Measurements from ENCODE around the gene SIRT5.

Gene SIRT5

DNA sequence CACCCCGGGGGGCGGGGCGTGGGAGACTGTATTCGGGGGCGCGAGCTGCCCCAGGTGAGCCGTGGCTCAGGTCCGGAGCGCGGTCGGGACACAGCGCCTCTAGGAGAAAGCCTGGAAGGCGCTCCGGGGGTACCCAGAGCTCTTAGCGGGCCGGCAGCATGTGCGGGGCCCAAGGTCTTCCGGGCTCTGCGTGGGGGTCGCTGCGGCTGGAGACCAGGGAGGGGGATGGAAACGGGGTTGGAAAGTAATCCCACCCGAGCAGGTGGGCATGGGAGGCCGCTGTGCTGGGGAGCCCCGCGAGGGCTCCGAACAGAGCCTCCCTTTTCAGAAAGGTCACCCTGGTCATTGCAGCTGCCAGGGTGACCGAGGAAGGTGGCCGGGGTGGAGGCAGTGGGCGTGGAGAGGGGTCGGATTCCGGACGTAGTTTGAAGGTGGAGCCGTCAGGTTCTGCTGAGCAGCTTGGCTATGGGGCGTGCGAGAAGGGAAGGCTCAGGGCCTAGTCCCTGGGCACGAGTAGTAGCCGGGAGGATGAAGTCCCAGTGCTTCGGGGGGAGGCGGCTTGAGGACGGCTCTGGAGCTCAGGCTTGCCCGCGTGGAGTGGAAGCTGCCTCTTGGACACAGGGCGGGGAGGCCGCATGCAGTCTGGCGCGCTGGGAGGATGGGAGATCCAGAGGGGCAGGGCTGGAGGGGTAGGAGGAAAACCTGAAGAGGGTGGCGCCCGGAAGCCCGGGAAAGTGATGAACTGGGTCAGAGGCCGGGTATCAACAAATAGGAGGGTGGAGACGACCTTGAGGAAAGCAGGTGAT, at the start of gene SIRT5:
Gene SIRT5 (plus strand): TSS at position 31 of the 806 bp plus-strand sequence. CDS start 9,510 bp downstream, outside the sequence.
- DNase-seq (ENCODE audit: low spot score) = peak; percentile 73

DNA sequence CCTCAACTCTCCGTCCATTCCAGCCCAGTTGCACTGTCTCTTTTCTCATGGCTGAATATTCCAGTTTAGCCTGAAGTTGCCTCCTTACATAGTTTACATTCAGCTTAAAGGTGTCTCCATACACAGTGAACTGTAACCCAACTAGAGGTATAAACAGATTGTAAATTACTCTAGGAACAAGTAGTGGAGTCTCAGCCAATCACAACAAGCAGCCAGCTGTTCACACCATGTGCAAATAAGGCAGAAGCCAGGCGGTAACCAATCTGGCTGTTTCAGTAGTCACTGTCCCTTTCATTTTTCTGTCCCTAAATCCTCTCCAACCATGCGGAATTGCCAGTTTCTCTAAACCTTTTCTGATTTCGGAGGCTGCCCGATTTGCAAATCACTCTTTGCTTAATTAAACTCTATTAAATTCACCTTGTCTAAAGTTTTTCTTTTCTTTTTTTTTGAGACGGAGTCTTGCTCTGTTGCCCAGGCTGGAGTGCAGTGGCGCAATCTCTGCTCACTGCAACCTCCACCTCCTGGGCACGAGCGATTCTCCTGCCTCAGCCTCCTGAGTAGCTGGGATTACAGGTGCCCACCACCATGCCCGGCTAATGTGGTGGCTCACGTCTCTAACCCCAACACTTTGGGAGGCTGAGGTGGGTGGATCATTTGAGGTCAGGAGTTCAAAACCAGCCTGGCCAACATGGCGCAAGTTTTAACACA, 49.4 kb upstream of the SIRT5 start:
- DNase-seq (ENCODE audit: low spot score) = no peak

DNA sequence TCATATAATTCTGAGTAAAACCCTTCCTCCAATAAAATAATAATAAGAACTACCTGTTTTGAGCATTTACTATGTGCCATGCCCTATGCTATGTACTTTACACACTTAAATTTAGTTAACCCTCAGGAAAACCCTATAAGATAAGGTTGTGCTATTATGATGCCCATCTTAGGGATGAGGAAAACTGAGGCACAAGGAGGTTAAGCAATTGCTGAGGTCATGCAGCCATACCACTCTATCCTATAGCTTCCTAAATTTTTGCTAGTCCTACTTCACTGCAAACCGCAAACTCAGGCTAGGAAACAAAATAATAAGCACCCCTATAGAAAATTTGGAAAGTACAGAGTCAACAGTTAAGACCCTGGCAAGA, 48.1 kb upstream of the SIRT5 start:
- DNase-seq (ENCODE audit: low spot score) = no peak

DNA sequence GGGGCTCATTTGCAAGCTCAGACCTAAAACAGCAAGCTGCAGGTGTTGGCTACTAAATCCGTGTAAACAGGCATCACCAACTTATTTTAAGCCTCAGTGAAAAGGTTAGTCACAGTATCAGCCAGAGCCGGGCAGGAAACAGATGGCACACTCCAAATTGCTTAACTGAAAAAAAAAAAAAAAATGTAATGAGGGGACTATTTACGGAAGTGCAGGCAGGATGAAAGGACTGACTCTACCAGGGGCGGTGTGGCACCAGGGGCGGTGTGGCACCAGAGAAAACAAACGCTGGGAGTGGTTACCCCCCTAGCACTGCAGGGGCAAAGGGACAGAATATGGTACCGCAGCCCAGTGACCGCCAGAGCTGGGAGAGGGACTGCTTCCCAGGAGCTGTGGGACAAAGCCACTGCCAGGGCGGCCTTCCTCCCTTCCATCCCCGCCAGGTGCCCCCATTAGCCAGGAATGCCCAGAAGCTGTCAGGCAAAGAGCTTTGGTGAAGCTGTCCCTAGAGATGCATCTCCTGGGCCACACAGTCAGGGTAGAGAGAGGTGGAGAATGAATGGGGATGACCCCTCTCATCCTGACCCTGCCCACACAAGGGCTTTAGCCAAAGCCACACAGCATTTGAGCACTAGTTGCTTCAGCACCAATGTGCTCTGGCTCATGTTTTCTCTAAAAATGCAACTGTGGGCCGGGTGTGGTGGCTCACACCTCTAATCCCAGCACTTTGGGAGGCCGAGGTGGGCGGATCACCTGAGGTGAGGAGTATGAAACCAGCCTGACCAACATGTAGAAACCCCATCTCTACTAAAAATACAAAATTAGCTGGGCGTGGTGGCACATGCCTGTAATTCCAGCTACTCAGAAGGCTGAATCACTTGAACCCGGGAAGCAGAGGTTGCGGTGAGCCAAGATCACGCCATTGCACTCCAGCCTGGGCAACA, 47.4 kb upstream of the SIRT5 start:
- no peak for DNase-seq (ENCODE audit: low spot score)

DNA sequence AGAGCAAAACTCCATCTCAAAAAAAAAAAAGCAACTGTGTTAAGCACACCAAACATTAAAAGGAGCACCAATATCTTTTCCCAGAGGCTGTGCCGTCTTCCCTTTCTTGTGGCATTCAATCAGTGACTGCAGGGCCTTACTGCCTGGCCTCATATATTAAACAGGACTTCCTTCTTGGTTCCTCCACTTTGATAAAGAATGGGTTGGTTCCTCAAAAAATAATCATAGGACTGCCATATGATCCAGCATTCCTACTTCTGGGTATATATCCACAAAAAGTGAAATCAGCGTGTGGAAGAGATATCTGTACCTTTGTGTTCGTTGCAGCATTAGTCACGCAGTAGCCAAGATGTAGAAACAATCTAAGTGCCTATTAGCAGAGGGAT, 46.7 kb upstream of the SIRT5 start:
- no peak for DNase-seq (ENCODE audit: low spot score)

DNA sequence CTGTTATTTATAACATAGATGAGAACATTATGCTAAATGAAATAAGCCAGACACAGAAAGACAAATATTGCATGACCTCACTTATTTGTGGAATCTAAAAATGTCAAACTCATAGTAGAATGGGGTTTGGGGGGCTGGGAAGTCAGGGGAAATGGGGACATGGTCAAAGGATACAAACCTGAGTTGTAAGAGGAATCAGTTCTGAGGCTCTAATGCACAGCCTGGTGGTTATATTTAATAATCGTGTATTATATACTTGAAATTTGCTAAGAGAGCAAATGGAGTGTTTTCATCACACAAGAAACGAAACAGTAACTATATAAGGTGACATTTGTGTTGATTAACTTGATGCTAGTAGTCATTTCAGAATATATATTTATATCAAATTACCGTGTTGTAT, 46.2 kb upstream of the SIRT5 start:
- no peak for DNase-seq (ENCODE audit: low spot score)

DNA sequence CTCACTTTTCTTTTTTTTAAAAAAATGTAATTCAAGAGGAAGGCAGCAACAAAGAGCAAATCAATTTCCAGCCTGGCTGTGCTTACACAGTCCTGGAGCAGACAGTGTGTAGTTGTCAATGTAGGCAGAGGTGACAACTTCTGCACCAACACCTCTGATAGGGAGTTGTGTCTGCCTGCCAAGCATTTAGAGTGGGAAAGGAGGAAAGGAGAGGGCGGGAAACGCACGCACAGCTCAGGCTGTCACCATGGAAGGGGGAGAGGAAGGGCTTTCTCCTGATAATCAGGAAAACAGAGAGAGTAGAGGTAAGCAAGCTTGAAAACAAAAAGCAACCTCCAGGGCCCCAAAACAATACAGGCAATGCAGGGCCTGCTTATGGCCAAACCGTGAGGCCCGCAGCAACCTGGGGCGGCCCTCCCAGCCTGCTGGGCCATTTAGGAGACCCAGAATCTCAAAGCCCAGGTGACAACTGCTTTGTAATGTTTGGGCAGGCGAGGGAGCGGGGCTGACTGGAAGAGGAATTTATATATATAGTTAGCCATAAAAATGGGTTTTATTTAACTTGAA, 45.5 kb upstream of the SIRT5 start:
- DNase-seq (ENCODE audit: low spot score) = no peak

DNA sequence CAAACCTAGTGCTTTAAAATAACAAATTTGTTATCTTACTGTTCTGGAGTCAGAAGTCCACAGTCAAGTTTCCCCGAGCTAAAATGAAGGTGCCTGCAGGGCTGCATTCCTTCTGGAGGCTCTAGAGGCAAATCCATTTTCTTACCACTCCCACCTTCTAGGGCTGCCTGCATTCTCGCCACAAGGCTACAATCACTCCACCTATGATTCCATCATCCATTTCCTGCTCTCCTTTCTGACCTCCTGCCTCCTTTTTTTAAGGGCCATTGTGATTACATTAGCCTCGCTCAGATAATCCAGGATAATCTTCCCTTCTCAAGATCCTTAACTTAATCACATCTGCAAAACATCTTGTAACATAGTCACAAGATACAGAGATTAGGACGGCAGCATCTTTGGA, 42.4 kb upstream of the SIRT5 start:
- DNase-seq (ENCODE audit: low spot score) = no peak

DNA sequence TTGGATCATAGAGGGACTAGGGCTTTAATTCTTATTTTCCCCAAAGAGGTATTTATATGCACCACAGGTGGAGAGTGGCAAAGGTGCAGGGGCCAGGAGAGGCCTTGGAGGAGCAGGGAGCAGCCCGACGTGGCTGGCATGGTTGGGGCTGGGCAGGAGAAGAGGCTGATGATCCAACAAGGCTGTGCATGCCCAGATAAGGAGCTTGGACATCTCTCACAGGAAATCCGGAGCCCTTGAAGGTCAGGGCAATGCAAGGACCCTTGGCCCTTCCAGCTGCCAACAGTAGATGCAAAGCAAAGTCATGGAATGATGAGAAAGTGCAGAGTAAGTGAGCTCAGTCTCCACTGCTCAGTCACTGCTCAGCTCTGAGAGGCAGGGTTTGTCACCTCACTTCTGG, 39.9 kb upstream of the SIRT5 start:
- DNase-seq (ENCODE audit: low spot score) = no peak

DNA sequence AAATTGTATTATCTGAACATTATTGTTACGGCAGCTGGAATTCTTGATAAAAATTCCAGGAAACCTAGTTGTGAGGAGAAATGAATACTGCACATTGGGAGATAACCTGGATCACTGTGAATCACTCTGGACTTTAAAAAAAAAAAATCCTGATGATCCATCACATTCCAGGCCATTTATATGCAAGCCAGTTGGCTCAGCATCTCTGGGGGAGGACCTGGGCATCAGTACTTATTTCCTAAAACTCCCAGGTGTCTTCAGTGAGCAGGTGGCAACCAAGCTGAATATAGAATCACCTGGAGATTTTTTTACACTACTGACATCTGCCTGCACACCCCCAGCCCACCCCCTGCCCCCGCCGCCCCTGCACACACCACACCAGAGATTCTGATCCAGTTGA, 39.1 kb upstream of the SIRT5 start:
- no peak for DNase-seq (ENCODE audit: low spot score)

DNA sequence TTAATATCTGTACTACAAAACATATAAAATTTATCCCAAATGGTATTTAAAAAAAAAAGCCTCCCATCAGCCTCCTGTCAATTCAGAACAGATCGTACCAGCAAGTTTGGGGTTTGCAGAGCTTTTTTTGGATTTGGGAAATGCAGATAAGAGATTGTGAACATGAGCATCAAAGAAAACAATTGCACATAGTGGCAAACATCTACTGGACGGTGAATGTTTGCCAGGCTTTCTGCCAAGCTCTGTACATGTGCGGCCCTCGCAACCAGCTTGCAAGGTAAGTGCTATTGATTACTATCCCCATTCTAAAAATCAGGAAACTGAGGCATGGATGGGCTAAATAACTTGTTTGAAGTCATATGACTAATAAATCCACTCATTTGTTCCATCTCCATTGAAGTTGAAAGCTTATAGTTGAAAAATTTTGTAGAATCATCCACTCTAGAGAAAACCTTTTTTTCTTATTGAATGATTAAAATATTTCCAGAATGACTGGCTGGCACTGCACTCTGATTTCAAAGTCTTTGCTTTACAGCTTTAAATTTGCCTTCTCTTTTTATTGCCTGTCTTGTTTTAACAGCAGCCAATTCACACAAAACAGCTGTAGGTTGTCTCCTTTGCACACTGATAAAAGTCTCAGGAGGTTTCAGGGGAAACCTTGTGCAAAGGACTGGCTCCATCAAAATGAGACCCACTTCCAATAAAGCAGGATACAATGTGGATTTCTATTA, 37.4 kb upstream of the SIRT5 start:
- DNase-seq (ENCODE audit: low spot score) = no peak

DNA sequence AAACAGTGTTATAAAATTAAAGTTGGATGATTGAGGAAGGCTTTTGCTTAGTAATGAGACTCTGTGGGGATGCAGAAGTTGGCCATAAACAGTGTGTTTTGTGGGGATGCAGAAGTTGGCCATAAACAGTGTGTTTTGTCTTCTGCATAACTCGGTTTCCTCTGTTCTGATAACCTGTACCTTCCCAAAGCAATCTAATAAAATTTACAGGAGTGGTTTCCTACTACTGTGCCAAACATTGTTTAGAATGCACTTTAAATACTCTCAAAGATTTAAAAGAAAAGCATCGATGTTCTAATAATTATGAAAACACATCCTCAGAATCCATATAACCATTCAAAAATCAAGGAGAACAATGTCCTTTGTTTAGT, 36.9 kb upstream of the SIRT5 start:
- DNase-seq (ENCODE audit: low spot score) = no peak

DNA sequence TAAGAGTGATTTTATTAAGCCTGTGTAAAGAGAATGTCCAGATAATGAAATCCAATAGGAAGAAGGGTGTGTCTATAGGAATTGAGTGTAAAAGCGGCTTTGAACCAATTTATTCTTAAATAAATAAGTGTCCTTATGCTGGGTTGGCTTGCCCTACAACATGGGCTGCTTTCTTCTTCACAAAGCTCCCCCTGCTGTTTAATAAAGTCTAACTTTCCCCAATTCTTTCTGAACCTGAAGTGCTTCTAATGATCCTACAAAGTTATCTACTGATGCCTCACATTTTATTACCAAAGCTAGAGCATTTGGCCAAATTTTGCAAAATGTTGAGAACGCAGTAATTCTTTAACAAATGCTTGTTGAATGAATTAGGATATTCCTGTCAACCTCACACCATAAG, 36.3 kb upstream of the SIRT5 start:
- peak; percentile 67 for DNase-seq (ENCODE audit: low spot score)

DNA sequence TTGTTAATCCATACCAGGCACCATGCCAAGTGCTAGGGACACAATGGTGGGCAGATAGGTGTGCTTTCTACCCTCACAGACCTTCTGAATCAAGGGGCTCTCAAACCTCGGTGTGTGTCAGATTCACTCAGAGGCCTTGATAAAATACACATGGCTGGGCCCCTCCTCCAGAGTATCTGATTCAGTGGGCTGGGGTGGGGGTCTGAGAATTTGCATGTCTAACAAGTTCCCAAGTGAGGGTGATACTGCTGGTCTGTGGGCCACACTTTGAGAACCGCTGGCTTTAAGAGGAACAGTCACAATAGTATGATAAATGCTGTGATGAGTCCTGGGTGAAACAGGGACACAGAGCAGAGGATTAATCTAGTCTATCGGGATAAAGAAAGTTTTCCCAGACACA, 35.8 kb upstream of the SIRT5 start:
- no peak for DNase-seq (ENCODE audit: low spot score)

DNA sequence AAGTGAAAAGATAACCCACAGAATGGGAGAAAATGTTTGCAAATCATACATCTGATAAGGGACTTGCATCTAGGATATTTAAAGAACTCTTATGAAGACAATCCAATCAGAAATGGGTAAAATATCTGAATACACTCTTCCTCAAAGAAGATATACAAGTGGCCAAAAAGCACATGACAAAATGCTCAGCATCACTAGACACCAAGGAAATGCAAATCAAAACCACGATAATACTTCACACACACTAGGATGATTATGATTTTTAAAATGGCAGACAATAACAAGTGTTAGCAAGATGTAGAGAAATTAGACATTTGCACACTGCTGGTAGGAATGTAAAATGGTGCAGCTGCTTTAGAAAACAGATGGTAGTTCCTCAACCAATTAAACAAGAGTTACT, 34.8 kb upstream of the SIRT5 start:
- no peak for DNase-seq (ENCODE audit: low spot score)

DNA sequence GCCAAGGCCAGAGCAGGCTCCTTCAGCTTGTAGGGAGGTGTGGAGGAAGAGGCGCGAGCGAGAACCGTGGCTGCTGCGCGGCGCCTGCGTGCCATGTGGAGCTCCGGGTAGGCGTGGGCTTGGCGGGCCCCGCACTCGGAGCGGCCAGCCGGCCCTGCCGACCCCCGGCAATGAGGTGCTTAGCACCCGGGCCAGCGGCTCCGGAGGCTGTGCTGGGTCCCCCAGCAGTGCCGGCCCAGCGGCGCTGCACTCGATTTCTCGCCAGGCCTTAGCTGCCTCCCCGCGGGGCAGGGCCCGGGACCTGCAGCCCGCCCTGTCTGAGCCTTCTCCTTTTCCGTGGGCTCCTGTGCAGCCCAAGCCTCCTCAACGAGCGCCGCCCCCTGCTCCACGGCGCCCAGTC, 32.9 kb upstream of the SIRT5 start:
- DNase-seq (ENCODE audit: low spot score) = no peak

DNA sequence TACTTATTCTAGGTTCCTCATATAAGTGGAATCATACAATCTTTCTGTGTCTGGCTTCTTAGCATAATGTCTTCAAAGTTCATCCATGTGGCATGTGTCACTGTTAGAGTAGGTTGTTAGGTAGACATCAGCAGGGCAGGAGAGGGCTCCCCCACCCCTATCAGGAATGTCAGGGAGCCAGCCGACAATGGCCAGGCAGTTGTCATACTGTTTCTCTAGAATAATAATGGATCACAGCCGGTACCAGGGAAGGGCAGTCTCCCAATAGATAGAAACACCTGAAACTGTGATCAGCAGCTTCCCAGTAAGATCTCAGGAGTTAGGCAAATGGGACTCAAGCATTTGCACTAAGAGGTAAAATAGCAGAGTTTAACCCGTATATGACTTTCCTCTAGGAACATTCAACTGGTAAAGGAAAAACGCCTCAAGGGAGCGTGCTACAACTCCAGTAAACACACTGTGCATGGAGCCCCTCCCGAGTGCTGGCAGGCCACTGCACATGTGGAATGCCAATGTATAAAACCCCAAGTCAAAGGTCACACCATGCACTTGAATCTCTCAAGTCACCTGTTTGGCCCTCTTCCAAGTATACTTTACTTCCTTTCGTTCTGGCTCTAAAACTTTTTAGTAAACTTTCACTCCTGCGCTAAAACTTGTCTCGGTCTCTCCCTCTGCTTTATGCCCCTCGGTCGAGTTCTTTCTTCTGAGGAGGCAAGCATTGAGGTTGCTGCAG, 29.8 kb upstream of the SIRT5 start:
- no peak for DNase-seq (ENCODE audit: low spot score)

DNA sequence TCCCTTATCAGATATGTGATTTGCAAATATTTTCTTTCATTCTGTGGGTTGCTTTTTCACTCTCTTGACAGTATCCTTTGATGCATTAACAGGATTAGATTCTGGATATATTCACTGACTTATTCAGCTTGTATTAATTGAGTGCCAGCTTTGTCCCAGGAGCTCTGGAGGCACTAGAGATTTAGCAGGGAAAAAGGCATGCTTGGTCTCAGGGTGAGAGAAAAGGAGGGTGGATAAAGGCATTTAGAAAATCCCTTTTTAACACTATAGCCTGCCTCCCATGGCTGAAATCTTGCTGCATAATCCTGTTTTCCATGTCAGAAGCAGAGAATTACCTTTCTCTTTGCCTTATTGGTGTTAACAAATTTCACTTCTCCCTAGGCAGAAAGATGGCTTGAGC, 28.5 kb upstream of the SIRT5 start:
- DNase-seq (ENCODE audit: low spot score) = no peak

DNA sequence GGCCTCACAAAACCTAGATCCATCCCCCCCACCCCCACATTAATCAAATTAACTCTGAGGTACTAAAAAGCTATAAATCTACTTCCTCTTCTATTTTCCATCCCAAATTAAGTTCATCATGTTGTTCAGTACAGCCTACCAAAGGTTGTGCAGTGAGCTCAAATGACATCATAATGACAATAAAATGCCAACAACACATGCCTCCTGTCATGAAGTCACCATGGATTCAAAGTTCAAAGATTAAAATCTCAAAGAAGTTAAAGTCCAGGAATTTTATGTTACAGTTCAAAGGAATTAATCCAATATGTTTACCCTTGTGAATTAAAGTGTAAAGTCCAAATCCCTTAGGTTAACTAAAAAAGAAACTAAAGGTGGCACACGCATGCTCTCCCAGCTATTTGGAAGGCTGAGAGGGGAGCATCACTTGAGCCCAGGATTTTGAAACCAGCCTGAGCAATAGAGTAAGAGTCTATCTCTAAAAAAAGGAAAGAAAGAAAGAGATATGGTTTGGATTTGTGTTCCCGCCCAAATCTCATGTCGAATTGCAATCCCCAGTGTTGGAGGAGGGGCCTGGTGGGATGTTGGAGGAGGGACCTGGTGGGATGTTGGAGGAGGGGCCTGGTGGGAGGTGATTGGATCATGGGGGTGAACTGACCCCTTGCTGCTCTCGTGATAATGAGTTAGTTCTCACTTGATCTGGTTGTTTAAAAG, 25.7 kb upstream of the SIRT5 start:
- DNase-seq (ENCODE audit: low spot score) = no peak

DNA sequence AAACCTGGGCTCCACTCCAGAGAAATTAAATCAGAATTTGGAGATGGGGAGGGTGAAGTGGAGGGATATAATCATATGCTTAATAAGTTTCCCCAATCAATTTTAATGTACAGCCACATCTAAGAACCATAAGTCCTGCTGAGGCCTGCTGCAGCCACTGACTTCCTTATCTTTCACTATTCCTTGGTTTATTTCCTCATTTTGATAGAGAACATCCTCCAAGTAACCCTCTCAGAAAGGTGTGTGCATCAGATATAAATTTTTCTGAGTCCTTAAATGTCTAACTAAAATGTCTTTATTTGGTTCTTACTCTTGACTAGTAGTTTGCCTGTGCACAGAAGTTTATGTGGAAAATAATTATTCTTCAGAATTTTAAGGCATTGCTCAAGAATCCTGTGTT, 23.7 kb upstream of the SIRT5 start:
- no peak for DNase-seq (ENCODE audit: low spot score)

All from globus pallidus (tissue), 1 donor.